Measurements from ENCODE around the gene MCM5. TPM values are rescaled to one million over a fixed set of nuclear protein-coding genes. Genes with fewer than 3 reads are reported as not detected.
A peak's percentile ranks its signal among the peaks of the same experiment; 100 is the strongest.
"Not testable (repeated sequence)": the region's sequence is repeated elsewhere in the genome, so short reads cannot be mapped to it uniquely, and the experiment has no call there.

The MCM5 gene
- total RNA-seq, 1 donor from 2014 or later: 12.8 TPM

DNA sequence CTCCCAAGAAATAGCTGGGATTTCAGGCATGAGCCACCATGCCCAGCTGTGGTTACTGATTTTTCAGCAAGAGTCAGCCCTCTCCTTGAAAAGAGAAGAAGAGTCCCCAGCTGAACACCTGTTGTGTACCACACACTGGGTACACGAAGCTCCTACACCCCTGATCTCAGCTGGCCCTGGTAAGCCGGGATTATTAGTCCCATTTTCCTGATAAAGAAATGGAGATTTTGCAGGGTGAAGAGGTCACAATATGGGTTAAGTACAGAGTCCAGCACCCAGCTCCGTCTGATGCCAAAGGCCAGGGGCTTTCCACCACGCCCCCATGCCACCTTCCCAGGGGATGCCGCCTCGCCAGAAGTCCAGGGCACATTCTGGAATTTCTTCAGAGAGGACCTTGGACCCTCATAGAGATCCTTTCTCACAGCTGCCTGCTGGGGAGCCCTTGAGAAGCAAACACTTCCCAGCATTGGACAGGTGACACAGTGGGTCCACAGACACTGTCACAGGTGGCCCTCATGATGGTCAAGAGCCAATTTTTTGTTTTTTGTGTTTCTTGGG is 38.9 kb upstream of the MCM5 start:
- no peak for DNase-seq (ENCODE audit: low read depth)
- no peak overlapping the region for H3K27ac ChIP-seq (ENCODE audit: low read depth, low read length)
- H3K27me3 ChIP-seq (ENCODE audit: insufficient read depth, low read length): no peaks in the 10 kb centered on the region
- no peak overlapping the region for H3K4me3 ChIP-seq (ENCODE audit: insufficient read depth, low read depth, low read length)
- H3K9me3 ChIP-seq (ENCODE audit: insufficient read depth, low read depth, low read length): no peaks in the 10 kb centered on the region
- H3K4me2 ChIP-seq (ENCODE audit: low read length): no peak overlapping the region
- no peaks in the 10 kb centered on the region for H3K4me1 ChIP-seq (ENCODE audit: insufficient read depth, low read length)
- Mint-ChIP-seq H3K9me3 (ENCODE audit: unreplicated experiment) (no peaks in the 10 kb centered on the region), H3K27ac (ENCODE audit: unreplicated experiment) (no peak overlapping the region), H3K4me1 (ENCODE audit: low read depth, unreplicated experiment) (no peaks in the 10 kb centered on the region), H3K4me3 (ENCODE audit: unreplicated experiment) (no peak overlapping the region), H3K36me3 (ENCODE audit: low read depth, unreplicated experiment) (no peaks in the 10 kb centered on the region), H3K27me3 (ENCODE audit: low read depth, unreplicated experiment) (no peaks in the 10 kb centered on the region)
- H2AFZ ChIP-seq (ENCODE audit: low read depth, low read length): no peak overlapping the region
- H3K9ac ChIP-seq (ENCODE audit: low read length): no peak overlapping the region
- FAIRE-seq: no peak
- H3K36me3 ChIP-seq (ENCODE audit: insufficient read depth, low read length): no peaks in the 10 kb centered on the region
- TF ChIP-seq, protein P1, sequence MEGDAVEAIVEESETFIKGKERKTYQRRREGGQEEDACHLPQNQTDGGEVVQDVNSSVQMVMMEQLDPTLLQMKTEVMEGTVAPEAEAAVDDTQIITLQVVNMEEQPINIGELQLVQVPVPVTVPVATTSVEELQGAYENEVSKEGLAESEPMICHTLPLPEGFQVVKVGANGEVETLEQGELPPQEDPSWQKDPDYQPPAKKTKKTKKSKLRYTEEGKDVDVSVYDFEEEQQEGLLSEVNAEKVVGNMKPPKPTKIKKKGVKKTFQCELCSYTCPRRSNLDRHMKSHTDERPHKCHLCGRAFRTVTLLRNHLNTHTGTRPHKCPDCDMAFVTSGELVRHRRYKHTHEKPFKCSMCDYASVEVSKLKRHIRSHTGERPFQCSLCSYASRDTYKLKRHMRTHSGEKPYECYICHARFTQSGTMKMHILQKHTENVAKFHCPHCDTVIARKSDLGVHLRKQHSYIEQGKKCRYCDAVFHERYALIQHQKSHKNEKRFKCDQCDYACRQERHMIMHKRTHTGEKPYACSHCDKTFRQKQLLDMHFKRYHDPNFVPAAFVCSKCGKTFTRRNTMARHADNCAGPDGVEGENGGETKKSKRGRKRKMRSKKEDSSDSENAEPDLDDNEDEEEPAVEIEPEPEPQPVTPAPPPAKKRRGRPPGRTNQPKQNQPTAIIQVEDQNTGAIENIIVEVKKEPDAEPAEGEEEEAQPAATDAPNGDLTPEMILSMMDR (IDR thresholded peaks at IDR 0.05; ENCODE audit: insufficient read depth, low read depth, low read length): no peak
- no peak for TF ChIP-seq EZH2 (IDR thresholded peaks at IDR 0.05; ENCODE audit: insufficient read depth, low read length)
- H4K20me1 ChIP-seq (ENCODE audit: insufficient read depth, low read length): no peaks in the 10 kb centered on the region
- no peaks in the 10 kb centered on the region for H3K79me2 ChIP-seq (ENCODE audit: insufficient read depth, low read length)

DNA sequence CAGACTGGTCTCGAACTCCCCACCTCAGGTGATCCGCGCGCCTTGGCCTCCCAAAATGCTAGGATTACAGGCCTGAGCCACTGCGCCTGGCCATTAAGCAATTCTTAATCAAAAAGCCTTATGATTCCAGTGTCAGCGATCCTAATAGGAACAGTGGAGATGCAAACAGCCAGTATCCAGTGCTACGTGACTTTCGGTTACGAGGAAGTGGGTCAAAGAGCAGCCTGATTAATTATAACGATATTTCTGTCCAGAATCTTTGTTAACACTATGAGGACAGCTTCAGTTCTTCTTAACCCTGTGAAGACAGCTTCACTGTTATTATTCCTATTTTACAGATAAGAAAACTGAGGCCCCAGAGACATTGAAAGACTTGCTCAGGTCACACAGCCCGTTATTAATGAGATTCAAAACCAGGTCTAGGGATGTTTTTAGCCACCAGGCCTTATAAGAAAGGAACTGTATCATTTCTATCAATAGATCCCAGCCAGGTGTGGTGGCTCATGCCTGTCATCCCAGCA is 36.3 kb upstream of the MCM5 start:
- no peak overlapping the region for H3K27ac Mint-ChIP-seq (ENCODE audit: unreplicated experiment)
- no peaks in the 10 kb centered on the region for H3K4me1 Mint-ChIP-seq (ENCODE audit: low read depth, unreplicated experiment)
- no peaks in the 10 kb centered on the region for H3K9me3 ChIP-seq (ENCODE audit: insufficient read depth, low read depth, low read length)
- no peaks in the 10 kb centered on the region for H3K9me3 Mint-ChIP-seq (ENCODE audit: unreplicated experiment)
- no peak overlapping the region for H3K4me3 ChIP-seq (ENCODE audit: insufficient read depth, low read depth, low read length)
- H3K27ac ChIP-seq (ENCODE audit: low read depth, low read length): no peak overlapping the region
- H3K9ac ChIP-seq (ENCODE audit: low read length): no peak overlapping the region
- H3K36me3 Mint-ChIP-seq (ENCODE audit: low read depth, unreplicated experiment): no peaks in the 10 kb centered on the region
- no peaks in the 10 kb centered on the region for H3K27me3 ChIP-seq (ENCODE audit: insufficient read depth, low read length)
- H3K4me3 Mint-ChIP-seq (ENCODE audit: unreplicated experiment): peak overlapping the region; percentile 27
- no peaks in the 10 kb centered on the region for H3K4me1 ChIP-seq (ENCODE audit: insufficient read depth, low read length)
- H3K36me3 ChIP-seq (ENCODE audit: insufficient read depth, low read length): no peaks in the 10 kb centered on the region
- TF ChIP-seq EZH2 (IDR thresholded peaks at IDR 0.05; ENCODE audit: insufficient read depth, low read length): no peak
- TF ChIP-seq, protein P1 (IDR thresholded peaks at IDR 0.05; ENCODE audit: insufficient read depth, low read depth, low read length): no peak
- H3K4me2 ChIP-seq (ENCODE audit: low read length): no peak overlapping the region
- DNase-seq (ENCODE audit: low read depth) (no peak), FAIRE-seq (no peak)
- H4K20me1 ChIP-seq (ENCODE audit: insufficient read depth, low read length): no peaks in the 10 kb centered on the region
- H3K27me3 Mint-ChIP-seq (ENCODE audit: low read depth, unreplicated experiment): no peaks in the 10 kb centered on the region
- H2AFZ ChIP-seq (ENCODE audit: low read depth, low read length): no peak overlapping the region
- no peaks in the 10 kb centered on the region for H3K79me2 ChIP-seq (ENCODE audit: insufficient read depth, low read length)

DNA sequence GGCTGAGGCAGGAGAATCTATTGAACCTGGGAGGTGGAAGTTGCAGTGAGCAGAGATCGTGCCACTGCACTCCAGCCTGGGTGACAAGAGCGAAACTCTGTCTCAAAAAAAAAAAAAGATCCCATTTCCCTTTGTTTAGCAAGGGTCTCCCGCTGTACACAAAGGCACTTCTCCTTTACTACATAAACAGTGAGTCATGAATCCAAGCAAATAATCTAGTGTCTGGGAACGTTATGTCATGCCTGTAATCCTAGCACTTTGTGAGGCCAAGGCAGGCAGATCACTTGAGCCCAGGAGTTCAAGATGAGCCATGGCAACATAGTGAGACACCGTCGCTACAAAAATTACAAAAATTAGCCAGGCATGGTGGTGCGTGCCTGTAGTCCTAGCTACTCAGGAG is 35.7 kb upstream of the MCM5 start:
- not testable (repeated sequence) for H3K4me1 Mint-ChIP-seq (ENCODE audit: low read depth, unreplicated experiment); H3K36me3 Mint-ChIP-seq (ENCODE audit: low read depth, unreplicated experiment); H3K27me3 Mint-ChIP-seq (ENCODE audit: low read depth, unreplicated experiment); H3K4me3 ChIP-seq (ENCODE audit: insufficient read depth, low read depth, low read length); H3K27ac Mint-ChIP-seq (ENCODE audit: unreplicated experiment); H3K27me3 ChIP-seq (ENCODE audit: insufficient read depth, low read length); H3K79me2 ChIP-seq (ENCODE audit: insufficient read depth, low read length); H3K27ac ChIP-seq (ENCODE audit: low read depth, low read length); H3K4me1 ChIP-seq (ENCODE audit: insufficient read depth, low read length); H3K9me3 Mint-ChIP-seq (ENCODE audit: unreplicated experiment); H3K4me3 Mint-ChIP-seq (ENCODE audit: unreplicated experiment); H4K20me1 ChIP-seq (ENCODE audit: insufficient read depth, low read length); FAIRE-seq; H3K9me3 ChIP-seq (ENCODE audit: insufficient read depth, low read depth, low read length); H3K36me3 ChIP-seq (ENCODE audit: insufficient read depth, low read length); H2AFZ ChIP-seq (ENCODE audit: low read depth, low read length)
- Histone ChIP-seq H3K4me2 (ENCODE audit: low read length) (peak overlapping the region; percentile 7), H3K9ac (ENCODE audit: low read length) (peak overlapping the region; percentile 7)
- DNase-seq (ENCODE audit: low read depth): peak; percentile 53
